HEK293T (cell line): ENCODE measurements around the gene CEP85L.

ENCODE experiments used
- ARNT ChIP-seq: fragments of 450-650 bp; IDR thresholded peaks from 2 replicates; pipeline ENCODE4 v1.6.1; 2017; ENCODE audit warnings: mild to moderate bottlenecking
- BHLHE40 ChIP-seq: fragments of 450-650 bp; IDR thresholded peaks from 2 replicates; pipeline ENCODE4 v1.6.1; 2016; ENCODE audit warnings: mild to moderate bottlenecking, moderate library complexity, borderline replicate concordance
- CTBP1 ChIP-seq: fragments of 450-650 bp; IDR thresholded peaks from 2 replicates; pipeline ENCODE4 v1.6.1; 2016; ENCODE audit warnings: borderline replicate concordance
- FOXK2 ChIP-seq: fragments of 450-650 bp; IDR thresholded peaks from 2 replicates; pipeline ENCODE4 v1.6.1; 2016; ENCODE audit warnings: mild to moderate bottlenecking
- FOXM1 ChIP-seq: fragments of 450-650 bp; IDR thresholded peaks from 2 replicates; pipeline ENCODE4 v1.6.1; 2017; ENCODE audit warnings: mild to moderate bottlenecking, borderline replicate concordance
- HDGF ChIP-seq: fragments of 450-650 bp; IDR thresholded peaks from 2 replicates; pipeline ENCODE4 v1.6.1; 2017; ENCODE audit warnings: antibody characterized with exemption, borderline replicate concordance
- L3MBTL2 ChIP-seq: fragments of 450-650 bp; conservative IDR thresholded peaks from 2 replicates; pipeline ENCODE4 v1.6.1; 2016; ENCODE audit warnings: mild to moderate bottlenecking
- LEF1 ChIP-seq: fragments of 450-650 bp; IDR thresholded peaks from 2 replicates; pipeline ENCODE4 v1.6.1; 2017; ENCODE audit warnings: mild to moderate bottlenecking, borderline replicate concordance
- PKNOX1 ChIP-seq: fragments of 450-650 bp; IDR thresholded peaks from 2 replicates; pipeline ENCODE4 v1.6.1; 2016
- SP1 ChIP-seq: fragments of 450-650 bp; IDR thresholded peaks from 2 replicates; pipeline ENCODE4 v1.6.1; 2017
- SUZ12 ChIP-seq: fragments of 450-650 bp; IDR thresholded peaks from 2 replicates; pipeline ENCODE4 v1.6.1; 2016; ENCODE audit warnings: mild to moderate bottlenecking

GRCh38 chr6:118591897-118592296 is 59.5 kb downstream of the CEP85L start:
- TF ChIP-seq L3MBTL2 = no peak
- no peak for TF ChIP-seq SUZ12
- no peak for TF ChIP-seq BHLHE40
- no peak for TF ChIP-seq FOXM1
- TF ChIP-seq FOXK2 = no peak
- no peak for TF ChIP-seq HDGF
- TF ChIP-seq SP1 = no peak
- no peak for TF ChIP-seq ARNT
- TF ChIP-seq LEF1 = no peak
- TF ChIP-seq PKNOX1 = no peak
- TF ChIP-seq CTBP1 = no peak
